ENCODE results near the gene CENPP. TPM values are rescaled to one million over a fixed set of nuclear protein-coding genes. Genes with fewer than 3 reads are reported as not detected.
"Not testable (repeated sequence)": the region's sequence is repeated elsewhere in the genome, so short reads cannot be mapped to it uniquely, and the experiment has no call there.

CENPP gene
- total RNA-seq, 1 donor from 2014 or later, result 24.6 TPM

GRCh38 chr9:92397853-92398252 lies 72.1 kb downstream of the CENPP start:
- Mint-ChIP-seq H3K27me3 (ENCODE audit: insufficient read depth) (no peaks in the 10 kb centered on the region), H3K27ac (no peak overlapping the region), H3K36me3 (ENCODE audit: low read depth) (no peaks in the 10 kb centered on the region), H3K4me1 (ENCODE audit: low read depth) (no peaks in the 10 kb centered on the region), H3K9me3 (no peaks in the 10 kb centered on the region), H3K4me3 (no peak overlapping the region)
- intact Hi-C loops (cut with micrococcal nuclease), result no loop called here
- DNase-seq (ENCODE audit: low spot score), result no peak

- H3K4me3 Mint-ChIP-seq, result no peak overlapping the region
- H3K4me1 Mint-ChIP-seq (ENCODE audit: low read depth), result peaks cover 26% of the 10 kb centered on the region
- H3K36me3 Mint-ChIP-seq (ENCODE audit: low read depth), result peaks cover 3% of the 10 kb centered on the region
- H3K9me3 Mint-ChIP-seq, result peaks cover 7% of the 10 kb centered on the region
- no peak overlapping the region for H3K27ac Mint-ChIP-seq
- no peaks in the 10 kb centered on the region for H3K27me3 Mint-ChIP-seq (ENCODE audit: insufficient read depth)
- intact Hi-C loops (cut with micrococcal nuclease), result no loop called here
- DNase-seq (ENCODE audit: low spot score), result no peak
Observed at GRCh38 chr9:92402360-92402759, 76.6 kb downstream of the CENPP start.

DNA sequence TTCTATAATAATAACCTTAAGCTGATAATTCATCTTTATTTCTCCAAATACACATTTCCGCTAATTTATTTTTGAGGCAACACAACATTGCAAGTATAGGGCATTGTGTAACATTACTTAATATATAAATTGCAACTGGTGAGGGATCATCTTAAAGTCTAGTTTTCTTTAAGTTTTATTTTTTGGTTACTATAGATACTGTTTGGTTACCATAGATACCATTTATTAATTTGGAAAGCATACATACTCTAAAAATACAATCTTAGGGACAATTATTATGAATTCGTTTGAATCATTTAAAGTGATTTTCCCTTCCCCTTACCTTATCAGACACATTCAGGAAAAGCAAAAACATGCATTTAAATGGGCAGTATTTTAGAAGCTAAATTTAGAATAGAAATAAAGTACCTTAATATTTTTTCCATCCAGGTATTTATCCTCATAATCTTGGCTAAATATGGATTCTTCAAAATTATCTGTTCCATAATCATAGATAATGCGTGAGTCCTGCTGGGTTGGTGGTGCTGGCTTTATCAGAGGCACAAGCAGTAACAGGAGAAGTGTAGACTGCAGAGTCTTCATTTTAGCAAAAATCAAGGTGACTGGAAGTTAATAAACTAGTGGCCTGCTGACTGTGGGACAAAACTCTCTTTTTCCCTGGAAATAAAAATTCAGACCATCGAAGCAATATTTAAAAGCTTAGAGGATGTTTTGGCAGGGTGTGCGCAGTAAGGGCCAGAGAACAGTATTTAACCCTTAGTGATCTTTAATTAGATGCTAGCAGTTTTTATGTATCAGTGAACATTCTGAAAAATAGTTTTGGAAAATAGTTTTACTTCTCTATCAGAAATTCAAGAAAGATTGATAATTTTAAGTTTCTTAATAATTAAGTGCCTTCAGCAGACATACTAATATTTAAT lies 77.3 kb downstream of the CENPP start:
- Mint-ChIP-seq H3K9me3 (peaks cover 7% of the 10 kb centered on the region), H3K4me3 (no peak overlapping the region), H3K36me3 (ENCODE audit: low read depth) (peaks cover 3% of the 10 kb centered on the region), H3K27me3 (ENCODE audit: insufficient read depth) (no peaks in the 10 kb centered on the region), H3K4me1 (ENCODE audit: low read depth) (peaks cover 27% of the 10 kb centered on the region), H3K27ac (no peak overlapping the region)
- no peak for DNase-seq (ENCODE audit: low spot score)
- intact Hi-C loops (cut with micrococcal nuclease), result no loop called here

- Mint-ChIP-seq H3K27ac (no peak within 1 kb of the TSS), H3K4me3 (no peak within 1 kb of the TSS), H3K27me3 (ENCODE audit: insufficient read depth) (no peaks in the 10 kb centered on the region), H3K9me3 (peaks cover 7% of the 10 kb centered on the region), H3K4me1 (ENCODE audit: low read depth) (peaks cover 27% of the 10 kb centered on the region), H3K36me3 (ENCODE audit: low read depth) (peaks cover 3% of the 10 kb centered on the region)
- DNase-seq (ENCODE audit: low spot score), result no peak
- intact Hi-C loops (cut with micrococcal nuclease), result no loop called here
Observed at GRCh38 chr9:92404042-92404836, 78.5 kb downstream of the CENPP start, which contains the start of gene OGN. TSS of gene OGN (minus strand) at chr9:92404578. CDS start at chr9:92403407, 1,171 bp downstream.

DNA sequence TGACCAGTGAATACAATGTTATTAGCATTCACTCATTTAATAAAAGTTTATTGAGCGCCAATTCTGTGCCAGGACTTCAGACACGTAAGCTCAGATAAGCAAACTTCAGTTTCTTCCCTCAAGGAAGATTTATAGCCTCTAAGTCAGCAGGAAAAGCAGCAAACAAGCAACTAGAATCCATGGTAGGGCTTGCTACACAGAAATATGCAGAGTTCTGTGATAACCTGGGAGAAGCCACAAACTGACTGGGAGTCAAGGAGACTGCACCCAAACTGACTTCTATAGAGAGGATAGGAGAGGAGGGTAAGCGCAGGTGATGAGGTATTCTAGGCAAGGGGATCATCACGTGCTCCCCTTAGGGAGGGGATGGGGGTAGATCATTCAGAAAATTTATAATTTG lies 80.1 kb downstream of the CENPP start:
- intact Hi-C loops (cut with micrococcal nuclease), result no loop called here
- Mint-ChIP-seq H3K9me3 (peaks cover 7% of the 10 kb centered on the region), H3K4me3 (peak overlapping the region; percentile 47), H3K36me3 (ENCODE audit: low read depth) (peaks cover 3% of the 10 kb centered on the region), H3K4me1 (ENCODE audit: low read depth) (peaks cover 27% of the 10 kb centered on the region), H3K27ac (peak overlapping the region; percentile 86), H3K27me3 (ENCODE audit: insufficient read depth) (no peaks in the 10 kb centered on the region)
- DNase-seq (ENCODE audit: low spot score), result no peak

GRCh38 chr9:92406477-92406876 lies 80.7 kb downstream of the CENPP start:
- peak; percentile 28 for DNase-seq (ENCODE audit: low spot score)
- Mint-ChIP-seq H3K9me3 (peaks cover 7% of the 10 kb centered on the region), H3K4me1 (ENCODE audit: low read depth) (peaks cover 27% of the 10 kb centered on the region), H3K27ac (peak overlapping the region; percentile 86), H3K4me3 (peak overlapping the region; percentile 59), H3K36me3 (ENCODE audit: low read depth) (peaks cover 3% of the 10 kb centered on the region), H3K27me3 (ENCODE audit: insufficient read depth) (no peaks in the 10 kb centered on the region)
- intact Hi-C loops (cut with micrococcal nuclease), result no loop called here

DNA sequence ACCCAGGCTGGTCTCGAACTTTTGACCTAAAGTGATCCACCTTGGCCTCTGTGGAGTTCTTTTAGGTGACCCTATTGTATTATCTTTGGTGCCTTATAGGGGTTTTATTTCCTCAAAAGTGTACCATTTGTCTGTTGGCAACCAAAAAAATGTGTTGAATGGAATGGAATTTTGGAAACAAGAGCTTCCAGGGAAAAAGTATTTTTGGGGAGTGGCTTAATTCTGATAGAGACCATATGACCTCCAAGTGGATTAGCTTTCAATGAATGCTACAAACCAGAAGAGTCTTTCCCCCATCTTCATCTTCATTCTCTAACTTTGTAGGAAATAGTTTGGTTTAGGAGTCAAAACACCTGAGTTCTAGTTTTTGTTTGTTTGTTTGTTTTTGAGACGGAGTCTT lies 82.1 kb downstream of the CENPP start:
- intact Hi-C loops (cut with micrococcal nuclease), result no loop called here
- peaks cover 27% of the 10 kb centered on the region for H3K4me1 Mint-ChIP-seq (ENCODE audit: low read depth)
- H3K27ac Mint-ChIP-seq, result no peak overlapping the region
- H3K9me3 Mint-ChIP-seq, result peaks cover 7% of the 10 kb centered on the region
- DNase-seq (ENCODE audit: low spot score), result no peak
- no peak overlapping the region for H3K4me3 Mint-ChIP-seq
- H3K27me3 Mint-ChIP-seq (ENCODE audit: insufficient read depth), result no peaks in the 10 kb centered on the region
- H3K36me3 Mint-ChIP-seq (ENCODE audit: low read depth), result peaks cover 3% of the 10 kb centered on the region

GRCh38 chr9:92408747-92409478 lies 83.2 kb downstream of the CENPP start:
- H3K9me3 Mint-ChIP-seq, result peaks cover 7% of the 10 kb centered on the region
- peaks cover 27% of the 10 kb centered on the region for H3K4me1 Mint-ChIP-seq (ENCODE audit: low read depth)
- no peak overlapping the region for H3K4me3 Mint-ChIP-seq
- intact Hi-C loops (cut with micrococcal nuclease), result no loop called here
- H3K36me3 Mint-ChIP-seq (ENCODE audit: low read depth), result peaks cover 3% of the 10 kb centered on the region
- DNase-seq (ENCODE audit: low spot score), result no peak
- no peaks in the 10 kb centered on the region for H3K27me3 Mint-ChIP-seq (ENCODE audit: insufficient read depth)
- no peak overlapping the region for H3K27ac Mint-ChIP-seq

DNA sequence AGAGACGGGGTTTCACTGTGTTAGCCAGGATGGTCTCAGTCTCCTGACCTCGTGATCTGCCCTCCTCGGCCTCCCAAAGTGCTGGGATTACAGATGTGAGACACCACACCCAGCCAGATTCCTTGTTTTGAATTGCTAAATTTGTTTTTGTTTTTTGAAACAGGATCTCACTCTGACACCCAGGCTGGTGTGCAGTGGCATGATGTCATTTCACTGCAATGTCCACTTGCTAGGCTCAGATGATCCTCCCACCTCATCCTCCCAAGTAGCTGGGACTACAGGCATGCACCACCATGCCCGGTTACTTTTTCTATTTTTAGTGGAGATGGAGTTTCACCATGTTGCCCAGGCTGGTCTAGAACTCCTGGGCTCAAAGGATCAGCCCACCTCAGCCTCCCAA lies 85.4 kb downstream of the CENPP start:
- H3K4me3 Mint-ChIP-seq; H3K27me3 Mint-ChIP-seq (ENCODE audit: insufficient read depth); H3K27ac Mint-ChIP-seq; intact Hi-C loops (cut with micrococcal nuclease); H3K9me3 Mint-ChIP-seq; DNase-seq (ENCODE audit: low spot score); H3K36me3 Mint-ChIP-seq (ENCODE audit: low read depth): not testable (repeated sequence)
- H3K4me1 Mint-ChIP-seq (ENCODE audit: low read depth), result peaks cover 13% of the 10 kb centered on the region

- Mint-ChIP-seq H3K9me3 (no peaks in the 10 kb centered on the region), H3K27me3 (ENCODE audit: insufficient read depth) (no peaks in the 10 kb centered on the region), H3K27ac (no peak overlapping the region)
Observed at GRCh38 chr9:92414566-92414965, 88.8 kb downstream of the CENPP start.

GRCh38 chr9:92422611-92423338 lies 97.0 kb downstream of the CENPP start:
- Mint-ChIP-seq H3K4me3 (no peak overlapping the region), H3K9me3 (no peaks in the 10 kb centered on the region), H3K27ac (no peak overlapping the region), H3K27me3 (ENCODE audit: insufficient read depth) (no peaks in the 10 kb centered on the region), H3K4me1 (ENCODE audit: low read depth) (no peaks in the 10 kb centered on the region), H3K36me3 (ENCODE audit: low read depth) (no peaks in the 10 kb centered on the region)
- DNase-seq (ENCODE audit: low spot score), result no peak
- intact Hi-C loops (cut with micrococcal nuclease), result no loop called here

More at GRCh38 chr9:92414566-92414965, 88.8 kb downstream of the CENPP start:
- Mint-ChIP-seq H3K36me3 (ENCODE audit: low read depth) (no peaks in the 10 kb centered on the region), H3K4me1 (ENCODE audit: low read depth) (no peaks in the 10 kb centered on the region), H3K4me3 (no peak overlapping the region)
- intact Hi-C loops (cut with micrococcal nuclease), result no loop called here
- DNase-seq (ENCODE audit: low spot score), result no peak

GRCh38 chr9:92423612-92424011 lies 97.9 kb downstream of the CENPP start:
- H3K27ac Mint-ChIP-seq, result no peak overlapping the region
- DNase-seq (ENCODE audit: low spot score), result no peak
- intact Hi-C loops (cut with micrococcal nuclease), result no loop called here
- no peak overlapping the region for H3K4me3 Mint-ChIP-seq
- no peaks in the 10 kb centered on the region for H3K36me3 Mint-ChIP-seq (ENCODE audit: low read depth)
- no peaks in the 10 kb centered on the region for H3K27me3 Mint-ChIP-seq (ENCODE audit: insufficient read depth)
- H3K9me3 Mint-ChIP-seq, result no peaks in the 10 kb centered on the region
- H3K4me1 Mint-ChIP-seq (ENCODE audit: low read depth), result no peaks in the 10 kb centered on the region
